ENCODE data around the gene SYF2. TPM values are rescaled to one million over a fixed set of nuclear protein-coding genes. Genes with fewer than 3 reads are reported as not detected.
"Not testable (repeated sequence)": the region's sequence is repeated elsewhere in the genome, so short reads cannot be mapped to it uniquely, and the experiment has no call there.

SYF2 gene
- total RNA-seq, 1 donor from 2014 or later: 11.8 TPM

GRCh38 chr1:25247024-25247828 is 14.9 kb upstream of the SYF2 start, which contains the start of gene RSRP1:
Gene RSRP1, minus strand, starts transcription at chr1:25247454. Its CDS starts 491 bp downstream, at chr1:25246963.
- DNase-seq (ENCODE audit: low spot score): peak; percentile 99
- peak; percentile 92 for ATAC-seq

- DNase-seq (ENCODE audit: low spot score): peak; percentile 58
- ATAC-seq: peak; percentile 3
These were observed 14.3 kb upstream of the SYF2 start for GRCh38 chr1:25246600-25247023.

GRCh38 chr1:25245809-25246599 is 13.7 kb upstream of the SYF2 start:
- ATAC-seq: peak; percentile 31
- DNase-seq (ENCODE audit: low spot score): peak; percentile 48

- ATAC-seq (no peak), DNase-seq (ENCODE audit: low spot score) (peak; percentile 11)
These were observed 13.1 kb upstream of the SYF2 start for GRCh38 chr1:25245393-25245792.

DNA sequence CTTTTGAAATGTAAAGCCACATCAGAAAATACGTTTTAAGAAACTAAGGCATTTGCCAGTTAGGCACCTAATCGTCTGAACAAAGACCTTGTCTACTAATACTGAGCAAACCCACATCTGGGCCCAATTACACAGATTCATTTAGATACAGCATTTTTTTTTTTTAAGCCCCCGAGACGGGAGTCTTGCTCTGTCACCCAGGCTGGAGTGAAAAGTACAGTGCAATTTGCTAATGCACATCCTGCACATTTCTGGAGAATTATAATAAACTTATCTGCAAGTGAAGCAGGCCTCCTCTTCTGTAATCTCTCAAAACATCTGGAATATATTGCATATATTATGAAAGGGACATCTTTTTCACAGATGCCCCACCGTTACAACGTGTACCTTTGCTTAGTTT is 11.6 kb upstream of the SYF2 start:
- DNase-seq (ENCODE audit: low spot score) (no peak), ATAC-seq (no peak)

DNA sequence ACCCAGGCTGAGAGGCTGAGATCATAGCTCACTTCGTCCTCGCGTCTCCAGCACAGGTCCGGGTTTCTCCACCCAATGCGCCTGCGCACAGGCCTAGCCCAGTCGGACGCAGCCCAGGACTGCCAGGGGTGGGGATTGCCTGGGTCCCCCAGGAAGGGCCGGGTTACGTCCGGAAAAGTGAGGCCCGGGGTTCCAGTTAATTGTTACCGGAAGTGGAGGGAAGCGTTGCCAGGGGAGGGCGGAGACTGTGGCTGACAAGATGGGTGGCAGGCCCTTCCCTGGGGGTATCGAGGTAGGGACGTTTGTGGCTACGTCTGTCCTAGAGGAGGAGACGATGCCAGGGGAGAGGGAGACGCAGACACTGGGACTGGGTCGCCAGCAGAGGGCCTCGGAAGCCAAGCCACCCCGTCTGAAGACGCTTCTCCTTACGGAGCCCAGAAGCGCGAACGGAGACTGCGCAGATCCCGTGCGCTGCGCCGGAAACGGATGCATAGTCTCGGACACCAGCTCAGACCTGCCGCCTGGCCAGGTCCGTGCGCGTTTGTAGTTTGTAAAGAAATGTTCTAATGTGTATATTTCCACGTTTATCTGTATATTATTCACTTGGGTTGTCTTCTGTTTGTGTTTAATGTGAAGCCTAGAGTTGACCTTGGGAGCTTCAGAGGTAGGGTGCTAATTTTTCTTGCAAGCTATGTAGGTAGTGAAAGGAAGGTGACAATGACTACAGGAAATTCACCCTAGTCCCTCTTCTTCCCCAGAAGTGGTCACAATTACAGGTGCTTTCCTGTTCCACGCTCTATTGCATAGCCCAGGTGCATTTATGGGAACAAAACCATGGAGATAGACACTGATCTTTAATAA is 7.6 kb upstream of the SYF2 start:
- DNase-seq (ENCODE audit: low spot score) (peak; percentile 94), ATAC-seq (peak; percentile 91)

DNA sequence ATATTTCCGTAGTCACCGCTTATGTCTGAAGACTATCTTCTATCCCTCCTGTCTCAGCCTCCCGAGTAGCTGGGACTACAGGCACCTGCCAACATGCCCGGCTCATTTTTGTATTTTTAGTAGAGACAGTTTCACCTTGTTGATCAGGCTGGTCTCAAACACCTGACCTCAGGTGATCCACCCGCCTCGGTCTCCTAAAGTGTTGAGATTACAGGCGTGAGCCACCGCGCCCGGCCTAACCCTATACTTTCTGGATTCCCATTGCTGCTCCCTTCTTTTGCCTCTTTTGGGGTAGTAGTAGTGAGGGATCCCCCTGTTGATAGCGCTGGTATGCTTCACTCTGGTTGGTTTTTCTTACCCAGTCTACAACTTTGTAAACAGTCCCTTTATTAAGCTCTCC is 5.7 kb upstream of the SYF2 start:
- ATAC-seq: no peak

DNA sequence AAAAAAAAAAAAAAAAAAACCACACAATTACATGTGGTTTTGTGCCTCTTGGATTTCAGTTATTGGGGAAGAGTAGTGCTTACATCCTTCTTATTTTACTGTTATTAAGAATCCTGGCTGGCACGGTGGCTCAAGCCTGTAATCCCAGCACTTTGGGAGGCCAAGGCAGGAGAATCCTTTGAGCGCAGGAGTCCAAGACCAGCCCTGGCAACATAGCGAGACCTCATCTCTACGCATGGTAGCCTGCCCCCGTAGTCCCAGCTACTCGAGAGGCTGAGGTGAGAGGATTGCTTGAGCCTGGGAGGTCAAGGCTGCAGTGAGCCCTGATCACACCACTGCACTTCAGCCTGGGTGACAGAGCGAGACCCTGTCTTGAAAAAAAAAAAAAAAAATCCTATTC is 4.0 kb upstream of the SYF2 start:
- not testable (repeated sequence) for ATAC-seq
- peak; percentile 16 for DNase-seq (ENCODE audit: low spot score)

More for the DNA sequence above, 5.7 kb upstream of the SYF2 start:
- DNase-seq (ENCODE audit: low spot score): peak; percentile 37

DNA sequence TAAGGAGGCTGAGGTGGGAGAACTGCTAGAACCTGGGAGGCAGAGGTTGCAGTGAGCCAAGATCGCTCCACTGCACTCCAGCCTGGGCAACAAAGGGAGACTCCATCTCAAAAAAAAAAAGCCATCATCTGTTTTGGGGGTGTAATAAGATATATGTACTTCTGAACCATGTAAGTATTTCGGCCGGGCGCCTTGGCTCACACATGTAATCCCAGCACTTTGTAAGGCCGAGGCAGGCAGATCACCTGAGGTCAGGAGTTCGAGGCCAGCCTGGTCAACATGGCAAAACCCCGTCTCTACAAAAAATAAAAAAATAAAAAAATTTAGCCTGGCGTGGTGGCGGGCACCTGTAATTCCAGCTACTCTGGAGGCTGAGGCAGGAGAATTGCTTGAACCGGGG is 3.1 kb upstream of the SYF2 start:
- not testable (repeated sequence) for DNase-seq (ENCODE audit: low spot score); ATAC-seq

- peak; percentile 82 for DNase-seq (ENCODE audit: low spot score)
- ATAC-seq: peak; percentile 90
These were observed 823 bp upstream of the SYF2 start for GRCh38 chr1:25232866-25233784.

- DNase-seq (ENCODE audit: low spot score): no peak
- no peak for ATAC-seq
These were observed 8.8 kb downstream of the SYF2 start for GRCh38 chr1:25223471-25223870.

DNA sequence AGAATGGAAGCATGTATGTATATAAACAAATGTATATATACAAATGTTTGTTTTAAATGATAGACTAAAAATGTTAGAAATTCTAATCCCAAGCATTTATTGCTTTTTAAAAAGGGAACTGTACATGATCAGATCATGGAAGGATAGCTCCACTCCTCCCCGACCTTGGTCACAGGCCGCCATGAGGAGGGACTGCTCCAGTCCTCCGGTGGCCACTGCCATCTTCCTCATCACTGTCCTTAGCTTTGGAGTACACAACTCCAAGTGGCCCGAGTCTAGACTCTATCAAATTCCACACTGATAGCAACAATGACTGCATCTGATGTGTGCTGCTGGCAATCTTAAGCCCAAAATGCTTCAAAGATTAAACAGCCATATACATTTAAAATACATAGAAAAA is 9.7 kb downstream of the SYF2 start:
- ATAC-seq (no peak), DNase-seq (ENCODE audit: low spot score) (no peak)

DNA sequence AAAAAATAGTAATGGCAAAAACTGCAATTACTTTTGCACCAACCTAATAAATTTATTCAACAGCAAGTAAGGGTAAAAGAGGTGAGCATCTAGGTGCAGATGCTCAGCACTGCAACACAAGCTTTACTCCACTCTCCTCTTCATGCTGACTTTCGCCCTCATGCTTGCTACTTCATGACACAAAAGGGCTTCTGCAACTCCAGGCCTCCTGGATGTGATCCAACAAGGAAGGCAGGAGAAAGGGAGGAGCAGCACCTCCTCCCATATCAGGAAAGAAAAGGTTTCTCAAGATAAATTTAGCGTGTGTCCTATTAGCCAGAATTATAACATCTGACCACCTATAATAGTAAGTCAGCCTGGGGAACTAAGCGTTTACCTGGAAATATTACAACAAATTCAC is 11.6 kb downstream of the SYF2 start:
- no peak for DNase-seq (ENCODE audit: low spot score)
- no peak for ATAC-seq

DNA sequence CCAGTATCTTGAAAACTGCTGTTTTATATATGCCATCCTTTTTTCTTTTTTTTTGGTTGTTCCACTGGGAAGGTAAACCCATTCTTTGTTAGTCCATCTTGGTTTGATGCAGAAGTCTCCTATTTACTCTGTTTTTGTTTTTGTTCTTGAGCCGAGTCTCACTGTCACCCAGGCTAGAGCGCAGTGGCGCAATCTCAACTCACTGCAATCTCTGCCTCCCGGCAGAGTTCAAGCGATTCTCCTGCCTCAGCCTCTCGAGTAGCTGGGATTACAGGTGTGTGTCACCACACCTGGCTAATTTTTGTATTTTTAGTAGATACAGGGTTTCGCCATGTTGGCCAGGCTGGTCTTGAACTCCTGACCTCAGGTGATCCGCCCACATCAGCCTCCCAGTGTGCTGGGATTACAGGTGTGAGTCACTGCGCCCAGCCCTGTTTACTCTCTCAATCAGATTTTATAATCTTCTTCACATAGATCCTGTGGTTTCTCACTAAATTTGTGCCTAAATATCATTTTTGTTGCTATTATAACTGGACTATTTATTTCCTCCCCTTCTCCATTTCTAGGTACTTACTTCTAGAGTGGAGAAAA is 12.5 kb downstream of the SYF2 start:
- ATAC-seq: no peak
- DNase-seq (ENCODE audit: low spot score): no peak

GRCh38 chr1:25217598-25218232 is 14.6 kb downstream of the SYF2 start:
- ATAC-seq (no peak), DNase-seq (ENCODE audit: low spot score) (no peak)

DNA sequence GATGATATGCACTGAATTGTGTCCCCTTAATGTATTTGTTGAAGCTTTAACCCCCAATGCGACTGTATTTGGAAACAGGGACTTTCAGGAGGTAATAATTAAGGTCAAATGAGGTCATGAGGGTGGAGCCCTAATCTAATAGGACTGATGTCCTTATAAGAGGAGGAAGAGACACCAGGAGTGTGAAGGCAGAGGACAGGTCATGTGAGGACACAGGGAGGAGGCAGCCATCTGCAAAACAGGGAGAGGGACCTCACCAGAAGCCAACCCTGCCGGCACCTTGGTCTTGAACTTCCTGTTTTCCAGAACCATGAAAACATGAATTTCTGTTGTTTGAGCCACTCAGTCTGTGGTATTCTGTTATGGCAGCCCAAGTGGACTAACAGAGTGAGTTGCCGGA is 15.3 kb downstream of the SYF2 start:
- ATAC-seq: no peak
- no peak for DNase-seq (ENCODE audit: low spot score)

DNA sequence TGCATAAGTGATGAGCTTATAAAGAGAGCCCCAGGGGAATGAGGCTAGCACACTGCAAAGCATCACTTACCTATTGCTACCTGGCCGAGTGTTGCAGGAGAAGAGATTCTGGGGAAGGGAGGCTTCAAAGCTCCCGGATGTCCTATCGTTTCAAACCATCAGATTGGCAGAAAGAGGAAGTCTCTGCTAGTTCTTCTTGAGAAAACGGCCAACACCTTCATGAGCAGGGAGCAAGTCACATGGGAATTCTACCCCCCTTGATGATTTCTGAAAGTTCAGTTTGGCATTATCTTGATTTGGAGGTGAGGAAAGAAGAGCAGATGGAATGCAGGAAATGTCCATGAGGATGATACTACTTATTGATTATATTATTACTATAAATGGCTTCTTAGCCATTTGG is 16.2 kb downstream of the SYF2 start:
- ATAC-seq (no peak), DNase-seq (ENCODE audit: low spot score) (no peak)

DNA sequence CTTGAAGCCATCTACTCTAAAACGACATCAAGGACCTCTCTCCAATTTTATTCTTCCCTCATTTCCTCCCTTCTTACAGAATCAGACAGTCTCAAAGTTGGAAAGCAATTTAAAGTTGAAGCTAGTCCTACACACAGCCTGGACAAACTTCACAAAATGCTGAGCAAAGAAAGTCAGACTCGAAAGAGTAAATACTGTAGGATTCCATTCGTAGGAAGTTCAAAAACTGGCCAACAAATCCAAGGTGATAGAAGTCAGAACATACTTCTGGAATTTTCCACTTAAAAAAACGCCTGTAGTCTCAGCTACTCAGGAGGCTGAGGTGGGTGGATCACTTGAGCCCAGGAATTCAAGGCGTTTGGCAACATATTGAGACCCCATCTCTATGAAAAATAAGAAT is 19.6 kb downstream of the SYF2 start:
- no peak for ATAC-seq
- no peak for DNase-seq (ENCODE audit: low spot score)

- no peak for ATAC-seq
- no peak for DNase-seq (ENCODE audit: low spot score)
These were observed 21.6 kb downstream of the SYF2 start for GRCh38 chr1:25210728-25211127.
